Heart right ventricle (tissue), 16 donors: Measurements from ENCODE around the gene ZNF148. TPM values are rescaled to one million over a fixed set of nuclear protein-coding genes. Genes with fewer than 3 reads are reported as not detected.

Source experiments
- ATAC-seq, 8 donors: fragments of 200-7000 bp; cut with Tn5 transposase; one replicate each; pipeline ENCODE4 v1.9.1; 2020; ENCODE audit warnings: mild to moderate bottlenecking in 8 of 8, moderate library complexity in 8 of 8, moderate number of reproducible peaks in 1 of 8
- DNase-seq, 2 donors: peaks; one replicate each; pipeline ENCODE4 v3.0.0-alpha.2; 2020
- H3K27ac ChIP-seq, 10 donors: fragments of 200-600 bp; sonication (generic) in 2 of 10; one replicate each; pipeline versions ENCODE4 v1.5.0 to v1.8.0; 2020 to 2022; ENCODE audit warnings: mild to moderate bottlenecking in 3 of 10
- H3K27me3 ChIP-seq, 7 donors: fragments of 200-600 bp; one replicate each; pipeline ENCODE4 v1.8.0; 2021 to 2022; ENCODE audit warnings: mild to moderate bottlenecking in 2 of 7
- H3K36me3 ChIP-seq, 9 donors: fragments of 200-600 bp; sonication (generic) in 1 of 9; one replicate each; pipeline versions ENCODE4 v1.5.0 to v1.8.0; 2020 to 2022; ENCODE audit warnings: mild to moderate bottlenecking in 2 of 9
- H3K4me1 ChIP-seq, 9 donors: fragments of 200-600 bp; sonication (generic) in 1 of 9; one replicate each; pipeline versions ENCODE4 v1.5.0 to v1.8.0; 2020 to 2022; ENCODE audit warnings: mild to moderate bottlenecking in 4 of 9
- H3K4me3 ChIP-seq, 10 donors: fragments of 200-600 bp; sonication (generic) in 2 of 10; one replicate each; pipeline versions ENCODE4 v1.5.0 to v1.8.0; 2020 to 2022; ENCODE audit warnings: mild to moderate bottlenecking in 7 of 10, moderate library complexity in 2 of 10
- H3K9me3 ChIP-seq, 11 donors: fragments of 200-600 bp in 10 of 11; sonication (generic) in 2 of 11; one replicate each; pipeline versions ENCODE4 v1.5.0 to v1.8.0; 2013 to 2022; ENCODE audit warnings: mild to moderate bottlenecking in 2 of 11, control low read depth in 1 of 11, moderate library complexity in 1 of 11
- CTCF ChIP-seq, 9 donors: fragments of 200-600 bp; sonication (generic) in 2 of 9; IDR thresholded peaks; one replicate each; pipeline versions ENCODE4 v1.5.0 to v1.8.0; 2021 to 2022; ENCODE audit warnings: antibody characterized with exemption in 9 of 9, mild to moderate bottlenecking in 5 of 9, moderate library complexity in 1 of 9
- WGBS, 2 donors: extraction: QIAGEN DNeasy Blood & Tissue Kit; methylation state at CpG; one replicate each; pipeline ENCODE4 v1.1.7; 2013; ENCODE audit warnings: inconsistent platforms in 1 of 2; 5-methylcytosine and 5-hydroxymethylcytosine counted together
- intact Hi-C, 10 donors: fragments of 100-400 bp; cut with DNase I; formaldehyde crosslinking; loops; one replicate each; pipeline versions ENCODE4 v1.11.1 to v1.14.2; 2022
- polyA plus RNA-seq, 2 donors: library from polyadenylated mRNA; stranded (reverse); fragments of 200-250 nt; gene quantifications; one replicate each; pipeline ENCODE4 v1.2.3, GENCODE V29; 2013
- total RNA-seq, 10 donors: library from RNA; stranded (reverse); fragmentation: NEBNext Ultra II Directional in 3 of 10; extraction: Animal tissue kit (Norgen Biotek cat#: 25700) in 3 of 10; gene quantifications; one replicate each; pipeline versions ENCODE4 v1.2.1 to v1.2.4, GENCODE V29; 2021 to 2023
- donor health status: Arrhythmogenic right ventricular cardiomyopathy.
- donor health status: ischemic (EF 13 %, LVEDD 7.1; RV severe dilation, severe dysfunction).
- donor health status: healthy with polysubstance abuse.
- donor health status: DM: no; HTN: yes; CAD: no.
- donor health status: DM: no; HTN: no; CAD: no.
- donor health status: ischemic (EF 25% LVEDD 6.9; RV normal size, moderate dysfunction).
- donor health status: ischemic (EF 25% LVEDD 5.7; RV mildly dilated, moderate dysfunction).
- donor health status: healthy.
- donor health status: DM: yes; HTN: yes; CAD: no.
- donor health status: Ischemic cardiomyopathy.
- donor health status: ischemic (EF 35%, LVEDD 5.7; RV mildly dilated, moderate dysfunction).
- donor health status: nonischemic (EF 11% LVEDD 7.7; RV severe dilation, severe dysfunction).
- donor health status: DM: yes; HTN: yes; CAD: no.
- donor health status: PGD.
- donor health status: ischemic (EF 29% LVEDD 5.4; RV normal size, mild dysfunction).
- donor health status: nonischemic (EF 23%, LVEDD 6.1; RV moderate dilation, normal function).

ZNF148 gene
- total and polyA plus RNA-seq, 12 donors: 2.9 to 59.6 (median 44.7) TPM

- DNase-seq (no peak), ATAC-seq (peak in 6 of 8 donors; percentile 6 to 49 (median 37))
- peak overlapping the region; percentile 11 to 68 (median 62) for H3K4me3 ChIP-seq
- peaks cover 0 to 80% (median 63%) of the 10 kb centered on the region in 9 donors for H3K4me1 ChIP-seq
- 24 to 30% methylated on average over 5 of the region's 5 CpGs for WGBS, 2 donors
- no peak for TF ChIP-seq CTCF (IDR thresholded peaks at IDR 0.05)
- no peaks in the 10 kb centered on the region for H3K36me3 ChIP-seq
- H3K9me3 ChIP-seq: no peaks in the 10 kb centered on the region
- intact Hi-C loops: loop anchor here in 1 of 10 donors (10.0 kb wide), 1 partner anchor 302 kb away; the partner anchor contains the start of gene HEG1
- H3K27ac ChIP-seq: peak overlapping the region in 9 of 10 donors; percentile 64 to 86 (median 82)
- no peaks in the 10 kb centered on the region for H3K27me3 ChIP-seq
These were observed 18.7 kb downstream of the ZNF148 start for GRCh38 chr3:125356140-125357026.

GRCh38 chr3:125353659-125354058 lies 21.5 kb downstream of the ZNF148 start:
- no peak overlapping the region for H3K27ac ChIP-seq
- H3K36me3 ChIP-seq: no peaks in the 10 kb centered on the region
- no peak for ATAC-seq
- H3K4me1 ChIP-seq: peaks cover 0 to 78% (median 59%) of the 10 kb centered on the region in 9 donors
- intact Hi-C loops: loop anchor here in 1 of 10 donors (10.0 kb wide), 1 partner anchor 299 kb away; the partner anchor contains the start of gene HEG1
- H3K4me3 ChIP-seq: no peak overlapping the region
- no peaks in the 10 kb centered on the region for H3K27me3 ChIP-seq
- no peak for TF ChIP-seq CTCF (IDR thresholded peaks at IDR 0.05)
- peaks cover 0 to 7% (median 0%) of the 10 kb centered on the region in 11 donors for H3K9me3 ChIP-seq
- WGBS, 2 donors: 83 to 96% methylated on average over 3 of the region's 3 CpGs
- no peak for DNase-seq

- DNase-seq: no peak
- Histone ChIP-seq H3K4me3 (no peak overlapping the region), H3K36me3 (no peaks in the 10 kb centered on the region), H3K27ac (no peak overlapping the region), H3K27me3 (no peaks in the 10 kb centered on the region), H3K9me3 (peaks cover 0 to 8% (median 0%) of the 10 kb centered on the region in 11 donors), H3K4me1 (peaks cover 0 to 72% (median 56%) of the 10 kb centered on the region in 9 donors)
- TF ChIP-seq CTCF (IDR thresholded peaks at IDR 0.05): no peak
- no peak for ATAC-seq
- intact Hi-C loops: loop anchor here in 1 of 10 donors (10.0 kb wide), 1 partner anchor 298 kb away; the partner anchor contains the start of gene HEG1
These were observed 22.0 kb downstream of the ZNF148 start for GRCh38 chr3:125353128-125353527.

GRCh38 chr3:125351814-125352456 lies 23.2 kb downstream of the ZNF148 start:
- WGBS, 2 donors: 54 to 64% methylated on average over 2 of the region's 2 CpGs
- Histone ChIP-seq H3K4me3 (no peak overlapping the region), H3K27me3 (no peaks in the 10 kb centered on the region), H3K27ac (no peak overlapping the region), H3K4me1 (peaks cover 0 to 64% (median 47%) of the 10 kb centered on the region in 9 donors), H3K36me3 (no peaks in the 10 kb centered on the region), H3K9me3 (peaks cover 0 to 11% (median 0%) of the 10 kb centered on the region in 11 donors)
- no peak for ATAC-seq
- no peak for DNase-seq
- no peak for TF ChIP-seq CTCF (IDR thresholded peaks at IDR 0.05)
- intact Hi-C loops: loop anchor here in 1 of 10 donors (10.0 kb wide), 1 partner anchor 297 kb away; the partner anchor contains the start of gene HEG1
